Occipital lobe (tissue), 2 donors: Measurements from ENCODE around the gene ZSWIM8. TPM values are rescaled to one million over a fixed set of nuclear protein-coding genes. Genes with fewer than 3 reads are reported as not detected.
"Not testable (repeated sequence)": the region's sequence is repeated elsewhere in the genome, so short reads cannot be mapped to it uniquely, and the experiment has no call there.

Experiments used
- DNase-seq: peaks from one replicate; lab custom pipeline; 2025; lab: John Stamatoyannopoulos, UW
- total RNA-seq: library from RNA; depleted of rRNA; stranded (reverse); fragments of >200 nt; gene quantifications from one replicate; pipeline ENCODE4 v1.2.3, GENCODE V29; 2014

ZSWIM8 gene
- total RNA-seq, 1 donor from 2014 or later = 30.7 TPM

DNA sequence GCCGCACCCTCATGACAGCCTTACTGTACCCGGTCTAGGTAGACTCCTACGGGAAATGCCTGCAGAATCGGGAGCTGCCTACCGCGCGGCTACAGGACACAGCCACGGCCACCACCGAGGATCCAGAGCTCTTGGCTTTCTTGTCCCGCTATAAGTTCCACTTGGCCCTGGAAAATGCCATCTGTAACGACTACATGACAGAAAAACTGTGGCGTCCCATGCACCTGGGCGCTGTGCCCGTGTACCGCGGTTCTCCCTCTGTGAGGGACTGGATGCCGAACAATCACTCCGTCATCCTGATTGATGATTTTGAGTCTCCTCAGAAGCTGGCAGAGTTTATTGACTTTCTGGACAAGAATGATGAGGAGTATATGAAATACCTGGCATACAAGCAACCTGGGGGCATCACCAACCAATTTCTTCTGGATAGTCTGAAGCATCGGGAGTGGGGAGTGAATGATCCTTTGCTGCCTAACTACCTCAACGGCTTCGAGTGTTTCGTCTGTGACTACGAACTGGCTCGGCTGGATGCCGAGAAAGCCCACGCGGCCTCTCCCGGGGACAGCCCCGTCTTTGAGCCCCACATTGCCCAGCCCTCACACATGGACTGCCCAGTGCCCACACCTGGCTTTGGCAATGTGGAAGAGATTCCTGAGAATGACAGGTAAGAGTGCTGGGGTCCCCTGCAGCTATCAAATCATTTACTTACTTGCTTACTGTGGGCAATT lies 12.1 kb upstream of the ZSWIM8 start:
- DNase-seq = no peak

- no peak for DNase-seq
Measured at GRCh38 chr10:73774637-73775036, 10.8 kb upstream of the ZSWIM8 start.

- no peak for DNase-seq
Measured at GRCh38 chr10:73779018-73779417, 6.4 kb upstream of the ZSWIM8 start.

- no peak for DNase-seq
Measured at GRCh38 chr10:73779539-73780197, 5.7 kb upstream of the ZSWIM8 start.

DNA sequence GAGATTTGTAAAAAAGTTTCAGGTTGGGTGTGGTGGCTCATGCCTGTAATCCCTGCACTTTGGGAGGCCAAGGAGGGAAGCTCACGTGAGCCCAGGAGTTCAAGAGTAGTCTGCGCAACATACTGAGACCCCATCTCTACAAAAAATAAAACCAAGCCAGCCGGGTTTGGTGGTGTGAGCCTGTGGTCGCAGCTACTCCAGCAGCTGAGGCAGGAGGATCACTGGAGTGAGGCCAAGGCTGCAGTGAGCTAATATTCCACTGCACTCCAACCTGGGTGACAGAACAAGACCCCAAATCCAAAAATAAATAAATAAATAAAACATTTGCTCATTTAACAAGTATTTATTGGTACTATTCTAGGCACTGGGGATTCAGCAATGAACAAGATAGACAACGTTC lies 5.1 kb upstream of the ZSWIM8 start:
- DNase-seq = no peak

DNA sequence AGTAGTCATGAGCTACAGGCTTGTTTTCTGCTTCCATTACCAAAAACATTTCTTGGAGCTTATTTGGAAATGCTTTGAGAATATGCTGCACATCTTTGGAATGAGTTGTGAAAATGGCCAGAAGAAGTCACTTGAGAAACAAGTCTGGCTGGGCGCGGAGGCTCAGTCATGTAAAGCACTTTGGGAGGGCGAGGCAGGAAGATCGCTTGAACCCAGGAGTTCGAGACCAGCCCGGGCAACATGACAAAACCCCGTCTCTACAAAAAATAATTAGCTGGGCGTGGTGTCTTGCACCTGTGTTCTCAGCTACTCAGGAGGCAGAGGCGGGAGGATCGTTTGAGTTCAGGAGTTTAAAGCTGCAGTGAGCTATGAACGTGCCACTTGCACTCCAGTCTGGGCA lies 4.4 kb upstream of the ZSWIM8 start:
- DNase-seq = no peak

GRCh38 chr10:73781548-73781878 lies 3.9 kb upstream of the ZSWIM8 start:
- DNase-seq = no peak

DNA sequence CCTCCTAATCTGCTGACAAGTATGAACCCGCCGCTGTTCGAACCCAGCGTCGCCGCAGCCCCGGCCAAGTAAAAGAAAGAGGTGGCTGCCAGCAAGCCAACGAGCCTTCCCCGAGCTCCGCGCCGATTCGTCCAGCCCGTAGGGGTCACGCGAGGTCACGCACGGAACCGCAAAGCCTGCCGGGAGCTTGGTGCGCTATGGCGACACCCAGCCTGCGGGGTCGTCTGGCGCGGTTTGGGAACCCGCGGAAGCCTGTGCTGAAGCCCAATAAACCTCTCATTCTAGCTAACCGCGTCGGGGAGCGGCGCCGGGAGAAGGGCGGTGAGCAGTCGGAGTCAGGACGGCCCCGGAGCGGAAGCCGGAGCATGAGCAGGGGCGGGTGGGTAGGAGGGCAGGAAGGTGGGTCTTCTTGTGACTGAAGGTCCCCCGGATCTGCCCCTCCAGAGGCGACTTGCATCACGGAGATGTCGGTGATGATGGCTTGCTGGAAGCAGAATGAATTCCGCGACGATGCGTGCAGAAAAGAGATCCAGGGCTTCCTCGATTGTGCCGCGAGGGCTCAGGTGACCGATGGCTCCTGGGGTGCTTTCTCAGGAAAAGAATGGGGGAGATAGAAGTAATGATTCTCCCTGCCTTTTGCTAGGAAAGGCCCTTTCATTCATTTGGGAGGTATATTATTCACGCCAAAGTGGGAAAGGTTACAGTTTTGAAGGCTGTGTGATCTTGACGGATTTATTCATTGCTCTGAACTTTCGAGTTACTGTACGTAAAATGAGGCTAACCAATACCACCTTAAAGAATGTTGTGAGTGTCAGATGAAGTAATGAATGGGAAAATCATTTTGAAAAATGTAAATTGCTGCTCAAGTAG lies 3.3 kb upstream of the ZSWIM8 start, which contains the start of gene CHCHD1:
Gene CHCHD1, plus strand, starts transcription at position 170 of the 870 bp plus-strand sequence. Its CDS starts 28 bp downstream, at position 198.
- peak; percentile 85 for DNase-seq

GRCh38 chr10:73782749-73783085 lies 2.7 kb upstream of the ZSWIM8 start:
- no peak for DNase-seq

DNA sequence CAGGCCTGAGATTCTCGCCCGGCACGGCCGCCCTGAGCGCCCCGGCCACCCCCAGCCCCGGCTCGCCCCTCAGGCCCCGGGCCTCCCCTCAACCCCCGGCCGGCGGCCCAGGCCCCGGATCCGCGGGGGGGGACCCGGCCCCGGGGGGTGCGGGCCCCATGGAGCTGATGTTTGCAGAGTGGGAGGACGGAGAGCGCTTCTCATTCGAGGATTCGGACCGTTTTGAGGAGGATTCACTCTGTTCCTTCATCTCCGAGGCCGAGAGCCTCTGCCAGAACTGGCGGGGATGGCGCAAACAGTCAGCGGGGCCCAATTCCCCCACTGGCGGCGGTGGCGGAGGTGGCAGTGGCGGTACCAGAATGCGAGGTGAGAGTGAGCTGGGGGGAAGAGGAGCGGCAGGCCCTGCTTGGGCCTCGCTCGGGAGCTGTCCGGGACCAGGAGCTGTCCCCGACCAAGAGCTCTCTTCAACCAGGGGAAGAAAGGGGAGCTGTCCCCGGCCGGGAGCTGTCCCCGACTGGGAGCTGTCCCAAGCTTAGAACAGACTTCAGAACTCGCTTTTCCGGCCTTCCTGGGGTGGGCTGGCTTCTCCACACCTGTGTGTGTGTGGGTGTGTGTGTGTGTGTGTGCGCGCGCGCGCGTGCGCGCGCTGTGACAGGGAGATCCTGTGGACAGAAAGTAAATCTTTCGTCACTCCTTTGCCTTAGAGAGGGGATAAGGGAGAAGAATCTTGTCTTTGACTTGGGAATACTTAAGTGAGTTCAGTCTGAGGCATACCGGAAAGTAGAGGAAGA lies 510 bp downstream of the ZSWIM8 start:
- DNase-seq = no peak

GRCh38 chr10:73786512-73786885 lies 1.1 kb downstream of the ZSWIM8 start:
- DNase-seq = no peak

GRCh38 chr10:73787031-73787800 lies 1.8 kb downstream of the ZSWIM8 start:
- DNase-seq = not testable (repeated sequence)

DNA sequence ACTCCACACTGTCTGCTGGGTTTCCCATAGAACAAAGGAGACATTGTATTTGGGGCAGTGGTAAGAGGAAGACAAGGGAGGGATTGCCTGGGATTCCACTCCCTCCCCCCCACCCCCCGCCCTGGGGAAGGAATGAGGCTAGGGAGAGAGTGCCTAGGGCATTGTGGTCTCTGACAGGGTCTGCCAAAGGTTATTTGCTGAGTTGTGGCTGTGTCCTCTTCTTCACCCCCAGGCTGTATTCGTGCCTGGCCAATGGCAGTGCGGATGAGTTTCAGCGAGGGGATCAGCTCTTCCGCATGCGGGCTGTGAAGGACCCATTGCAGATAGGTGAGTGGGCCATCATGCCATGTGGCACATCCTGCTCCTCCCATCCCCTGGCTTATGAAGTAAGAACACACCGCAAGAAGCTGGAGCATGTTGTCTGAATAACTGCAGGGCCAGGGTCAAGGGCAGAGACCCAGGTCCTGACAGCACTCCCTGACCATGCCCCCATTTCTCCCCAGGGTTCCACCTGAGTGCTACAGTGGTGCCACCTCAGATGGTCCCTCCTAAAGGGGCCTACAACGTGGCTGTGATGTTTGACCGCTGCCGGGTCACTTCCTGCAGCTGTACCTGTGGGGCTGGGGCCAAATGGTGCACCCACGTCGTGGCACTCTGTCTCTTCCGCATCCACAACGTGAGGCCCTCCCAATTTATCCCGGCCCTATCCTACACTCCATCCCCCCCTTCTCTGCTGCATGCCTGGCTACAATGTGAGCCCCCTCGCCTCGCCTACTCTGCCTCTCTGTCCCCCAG lies 3.7 kb downstream of the ZSWIM8 start:
- DNase-seq = no peak

DNA sequence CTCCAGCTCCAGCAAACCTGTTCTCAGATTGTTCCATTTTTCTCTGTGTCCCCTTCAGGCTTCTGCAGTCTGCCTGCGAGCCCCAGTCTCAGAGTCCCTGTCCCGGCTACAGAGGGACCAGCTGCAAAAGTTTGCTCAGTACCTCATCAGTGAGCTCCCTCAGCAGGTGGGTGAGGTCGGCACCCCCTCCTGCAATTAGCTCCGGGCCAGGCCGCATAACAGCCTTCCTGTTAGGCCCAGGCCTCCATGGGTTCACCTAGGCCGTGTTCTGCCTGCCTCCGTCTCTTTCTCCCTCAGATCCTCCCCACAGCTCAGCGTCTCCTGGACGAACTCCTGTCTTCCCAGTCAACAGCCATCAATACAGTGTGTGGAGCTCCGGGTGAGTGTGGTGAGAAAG lies 4.3 kb downstream of the ZSWIM8 start:
- no peak for DNase-seq

- no peak for DNase-seq
Measured at GRCh38 chr10:73790886-73791625, 5.7 kb downstream of the ZSWIM8 start.

GRCh38 chr10:73791871-73792400 lies 6.5 kb downstream of the ZSWIM8 start:
- no peak for DNase-seq

- DNase-seq = no peak
Measured at GRCh38 chr10:73793456-73793855, 8.1 kb downstream of the ZSWIM8 start.

- not testable (repeated sequence) for DNase-seq
Measured at GRCh38 chr10:73795491-73795890, 10.1 kb downstream of the ZSWIM8 start.

DNA sequence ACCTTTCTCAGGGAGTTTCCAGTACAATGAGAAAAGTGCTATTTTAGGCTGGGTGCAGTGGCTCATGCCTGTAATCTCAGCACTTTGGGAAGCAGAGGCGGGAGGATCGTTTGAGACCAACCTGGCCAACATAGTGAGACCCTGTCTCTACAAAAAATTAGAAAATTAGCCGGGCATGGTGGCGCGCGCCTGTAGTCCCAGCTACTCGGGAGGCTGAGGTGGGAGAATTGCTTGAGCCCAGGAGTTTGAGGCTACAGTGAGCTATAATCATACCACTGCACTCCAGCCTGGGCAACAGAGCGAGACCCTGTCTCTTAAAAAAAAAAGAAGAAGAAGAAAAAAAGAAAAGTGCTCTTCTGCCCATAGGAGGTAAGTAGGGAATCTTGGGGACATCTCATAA lies 10.6 kb downstream of the ZSWIM8 start:
- not testable (repeated sequence) for DNase-seq
